BJ (cell line): ENCODE measurements around the gene ZC3H12D. TPM values are rescaled to one million over a fixed set of nuclear protein-coding genes. Genes with fewer than 3 reads are reported as not detected.

Experiments
- CTCF ChIA-PET: fragments of 350-600 bp; formaldehyde crosslinking; extraction: SDS; loops from one replicate; lab custom pipeline; 2021; ENCODE audit warnings: antibody characterized with exemption, inconsistent platforms; lab: Yijun Ruan, JAX
- POLR2A ChIA-PET: fragments of 300-600 bp; sonication (Branson Sonifier 250); formaldehyde crosslinking; extraction: SDS; loops from one replicate; lab custom pipeline; 2021; ENCODE audit warnings: antibody characterized with exemption; lab: Charles Lee
- DNase-seq: peaks from one replicate; pipeline ENCODE4 v3.0.0-alpha.2; 2011; ENCODE audit warnings: low read depth
- H3K27me3 ChIP-seq: 2 replicates; pipeline ENCODE4 v1.6.0; 2011; ENCODE audit warnings: low read length; ENCODE audit not compliant: control insufficient read depth, insufficient read depth
- H3K36me3 ChIP-seq: 2 replicates; pipeline ENCODE4 v1.5.1; 2011; ENCODE audit warnings: low read length; ENCODE audit not compliant: control insufficient read depth, insufficient read depth
- H3K4me3 ChIP-seq: 2 replicates; pipeline ENCODE4 v1.5.1; 2011; ENCODE audit warnings: low read depth, mild to moderate bottlenecking, control low read depth, low read length
- CTCF ChIP-seq: IDR thresholded peaks from 2 replicates; pipeline ENCODE4 v1.5.1; 2011; ENCODE audit warnings: low read depth, mild to moderate bottlenecking, control low read depth, inconsistent platforms, low read length, moderate library complexity; ENCODE audit not compliant: insufficient read depth
- polyA plus RNA-seq: library from polyadenylated mRNA; depleted of rRNA; stranded (reverse); fragments of >200 nt; gene quantifications from 2 replicates; pipeline ENCODE4 v1.2.3, GENCODE V29; 2011

Gene ZC3H12D
- polyA plus RNA-seq, 1 experiment, result 0.04 TPM

GRCh38 chr6:149510793-149511512, 26.1 kb upstream of the ZC3H12D start:
- POLR2A ChIA-PET, result no interaction called here
- no peak for TF ChIP-seq CTCF
- CTCF ChIA-PET, result no interaction called here
- no peaks in the 10 kb centered on the region for H3K27me3 ChIP-seq
- H3K36me3 ChIP-seq, result peaks cover 5% of the 10 kb centered on the region
- H3K4me3 ChIP-seq, result no peak overlapping the region
- DNase-seq, result no peak

GRCh38 chr6:149508485-149508884, 23.7 kb upstream of the ZC3H12D start:
- ChIA-PET CTCF (interaction anchor here (2.0 to 2.2 kb wide), 2 partner anchors 9 to 77 kb away, joined by 7 read pairs; no protein-coding TSS in a partner anchor), POLR2A (no interaction called here)

GRCh38 chr6:149503872-149504271, 19.1 kb upstream of the ZC3H12D start:
- Histone ChIP-seq H3K4me3 (no peak overlapping the region), H3K36me3 (no peaks in the 10 kb centered on the region), H3K27me3 (no peaks in the 10 kb centered on the region)
- POLR2A ChIA-PET, result interaction anchor here (0.7 kb wide), 1 partner anchor 549 kb away, joined by 9 read pairs; no protein-coding TSS in a partner anchor
- CTCF ChIA-PET, result interaction anchor here (1.2 to 2.4 kb wide), 4 partner anchors 13 to 72 kb away, joined by 3 to 8 read pairs (median 4); no protein-coding TSS in a partner anchor
- TF ChIP-seq CTCF, result no peak
- DNase-seq, result no peak

More at GRCh38 chr6:149508485-149508884, 23.7 kb upstream of the ZC3H12D start:
- H3K4me3 ChIP-seq, result no peak overlapping the region
- no peak for TF ChIP-seq CTCF
- H3K36me3 ChIP-seq, result peaks cover 3% of the 10 kb centered on the region
- H3K27me3 ChIP-seq, result no peaks in the 10 kb centered on the region
- DNase-seq, result no peak

- DNase-seq, result no peak
- ChIA-PET CTCF (interaction anchor here (1.2 to 1.4 kb wide), 3 partner anchors 14 to 71 kb away, joined by 3 to 5 read pairs (median 3); no protein-coding TSS in a partner anchor), POLR2A (interaction anchor here (0.7 kb wide), 1 partner anchor 549 kb away, joined by 9 read pairs; no protein-coding TSS in a partner anchor)
- no peaks in the 10 kb centered on the region for H3K27me3 ChIP-seq
- H3K36me3 ChIP-seq, result no peaks in the 10 kb centered on the region
- no peak for TF ChIP-seq CTCF
- H3K4me3 ChIP-seq, result no peak overlapping the region
Measured at GRCh38 chr6:149503276-149503675, 18.5 kb upstream of the ZC3H12D start.

- no peak for TF ChIP-seq CTCF
- H3K27me3 ChIP-seq, result no peaks in the 10 kb centered on the region
- no peak for DNase-seq
- no peaks in the 10 kb centered on the region for H3K36me3 ChIP-seq
- ChIA-PET CTCF (no interaction called here), POLR2A (no interaction called here)
- H3K4me3 ChIP-seq, result no peak overlapping the region
Measured at GRCh38 chr6:149501768-149502167, 17.0 kb upstream of the ZC3H12D start.
